Esophagus squamous epithelium (tissue), 4 donors: Measurements from ENCODE around the gene UTS2R.

Experiments
- CTCF ChIP-seq, 6 experiments: fragments of 450-650 bp in 4 of 6; fragments of 200-600 bp in 2 of 6; sonication (generic) in 2 of 6; IDR thresholded peaks; one replicate each; pipeline ENCODE4 v1.5.1; 2016 to 2019; ENCODE audit warnings: antibody characterized with exemption in 6 of 6, mild to moderate bottlenecking in 4 of 6, moderate library complexity in 4 of 6
- POLR2A ChIP-seq, 4 donors: fragments of 450-650 bp; IDR thresholded peaks; one replicate each; pipeline ENCODE4 v1.6.1; 2017; ENCODE audit warnings: antibody characterized with exemption in 4 of 4, mild to moderate bottlenecking in 4 of 4, moderate library complexity in 3 of 4

- TF ChIP-seq CTCF (IDR thresholded peaks at IDR 0.05) (no peak), POLR2A (IDR thresholded peaks at IDR 0.05) (no peak)
Measured at GRCh38 chr17:82415336-82415735, 43.8 kb downstream of the UTS2R start.
